ENCODE measurements around the gene AGR2.

DNA sequence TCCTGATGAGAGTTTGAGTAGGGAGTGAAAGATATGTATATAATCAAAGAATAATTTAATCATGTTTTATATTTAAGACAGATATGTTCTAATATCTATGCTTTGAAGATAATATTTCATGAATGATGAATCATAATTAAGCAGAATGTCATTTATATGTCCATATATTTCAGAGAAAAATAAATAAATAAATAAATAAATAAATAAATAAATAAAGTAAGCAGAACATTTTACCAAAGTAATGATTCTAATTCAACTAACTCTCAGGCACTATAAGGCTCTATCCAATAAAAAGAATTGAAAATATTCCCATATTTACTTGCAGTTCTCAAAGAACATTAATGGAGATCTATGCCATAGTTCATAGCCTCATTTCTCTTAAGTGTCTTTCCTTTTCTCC lies 40.9 kb upstream of the AGR2 start:
- TF ChIP-seq POLR2A (IDR thresholded peaks at IDR 0.05; ENCODE audit: borderline replicate concordance, extremely low read depth, insufficient read depth, insufficient read length) (no peak), ZFX (IDR thresholded peaks at IDR 0.05) (no peak), YY1 (IDR thresholded peaks at IDR 0.05; ENCODE audit: extremely low read depth, insufficient replicate concordance, low read depth, low read length) (no peak), CBX3 (IDR thresholded peaks at IDR 0.05; ENCODE audit: low read depth) (no peak), EGR1 (IDR thresholded peaks at IDR 0.05; ENCODE audit: low read depth) (no peak), MAX (IDR thresholded peaks at IDR 0.05) (no peak), JUND (IDR thresholded peaks at IDR 0.05) (no peak), CTCF (IDR thresholded peaks at IDR 0.05 in 2 of 3, conservative IDR thresholded peaks at IDR 0.05 in 1 of 3; ENCODE audit: borderline replicate concordance in 1 of 3, insufficient read depth in 1 of 3, low read depth in 2 of 3, low read length in 2 of 3) (no peak), EZH2phosphoT487 (IDR thresholded peaks at IDR 0.05; ENCODE audit: borderline replicate concordance) (no peak)
